Measurements from ENCODE around the gene KCNK3.

The KCNK3 gene

DNA sequence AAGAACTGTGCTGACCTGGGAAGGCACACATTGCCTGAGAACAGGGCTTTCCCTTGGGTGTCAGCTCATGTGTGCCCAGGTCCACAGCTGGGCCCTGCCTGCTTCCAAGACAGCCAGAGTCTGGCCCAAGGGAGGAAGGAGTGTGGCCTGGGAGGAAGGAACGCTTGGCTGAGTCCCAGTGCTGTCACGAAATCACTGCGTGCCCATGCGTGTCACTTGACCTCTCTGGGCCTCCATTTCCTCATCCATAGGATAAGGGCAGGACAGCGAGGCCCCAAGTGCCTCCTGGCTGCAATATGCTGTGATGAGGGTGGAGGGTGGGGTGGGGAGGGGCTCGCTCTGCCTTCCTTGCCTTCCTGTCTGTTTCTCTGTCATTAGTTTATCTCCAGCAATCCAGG, 642 bp upstream of the KCNK3 start:
- DNase-seq = peak in 1 of 2 experiments; percentile 26

- peak; percentile 29 to 35 for DNase-seq
Observed at GRCh38 chr2:26692897-26693849, 651 bp downstream of the KCNK3 start.

- DNase-seq = no peak
Observed at GRCh38 chr2:26694001-26694400, 1.5 kb downstream of the KCNK3 start.

DNA sequence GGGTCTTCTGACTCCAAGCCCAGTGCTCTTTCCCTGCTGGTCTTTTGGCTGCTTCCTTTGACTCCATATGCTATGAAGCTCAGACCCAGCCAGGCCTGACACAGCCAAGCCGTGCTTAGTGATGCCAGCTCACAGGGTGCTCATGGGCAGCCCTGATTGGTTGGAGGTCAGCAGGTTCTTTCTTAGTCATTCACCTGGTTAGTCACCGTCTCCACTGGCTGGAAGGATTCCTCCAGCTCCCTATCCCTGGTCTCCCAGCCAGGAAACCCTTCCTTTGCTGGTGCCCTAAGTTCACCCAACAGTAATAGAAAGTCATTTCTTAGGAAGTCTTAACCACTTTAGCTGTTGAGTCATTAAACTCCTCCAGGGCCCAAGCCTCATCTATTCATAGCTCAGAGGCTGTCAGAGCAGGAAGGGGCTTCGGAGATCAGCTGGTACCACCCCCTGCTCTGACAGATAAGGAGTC, 3.9 kb downstream of the KCNK3 start:
- no peak for DNase-seq

GRCh38 chr2:26697425-26697824, 4.9 kb downstream of the KCNK3 start:
- DNase-seq = no peak

DNA sequence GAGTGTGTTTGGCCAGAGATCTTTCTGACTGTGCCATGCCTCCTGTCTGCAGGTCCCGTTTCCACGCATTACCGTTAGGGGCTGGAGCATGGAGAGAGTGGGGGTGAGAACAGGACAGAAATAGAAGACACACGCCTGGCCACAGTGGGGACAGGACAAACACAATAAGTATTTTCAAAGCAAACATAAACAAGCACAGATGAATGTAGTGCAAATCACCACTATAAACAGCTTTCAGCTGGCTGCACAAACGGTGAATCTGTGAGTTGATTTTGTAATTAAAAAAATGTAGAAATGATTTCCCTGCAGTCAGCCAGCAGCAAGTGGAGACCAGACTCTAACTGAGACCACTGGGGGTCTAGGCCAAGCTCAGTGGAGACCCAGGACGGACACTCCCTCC, 6.8 kb downstream of the KCNK3 start:
- DNase-seq = no peak

DNA sequence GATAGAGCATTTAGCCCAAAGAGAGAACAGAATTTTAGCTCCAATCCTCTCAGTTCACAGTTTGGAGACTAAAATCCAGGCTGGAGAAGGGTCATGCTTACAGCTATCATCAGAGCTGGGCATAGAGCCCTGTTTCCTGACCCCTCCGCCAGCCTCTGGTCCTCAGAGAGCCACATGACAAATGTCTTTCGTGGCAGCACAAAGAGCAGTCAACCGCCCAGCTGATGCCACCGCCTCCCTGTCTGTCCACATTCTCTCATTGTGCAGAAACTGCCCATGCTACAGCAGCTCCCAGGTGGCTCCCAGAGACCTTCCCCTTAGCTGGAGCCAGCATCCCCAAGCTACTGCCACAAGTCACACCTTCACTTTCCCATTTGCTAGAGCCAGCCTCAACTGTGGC, 7.6 kb downstream of the KCNK3 start:
- DNase-seq = no peak

DNA sequence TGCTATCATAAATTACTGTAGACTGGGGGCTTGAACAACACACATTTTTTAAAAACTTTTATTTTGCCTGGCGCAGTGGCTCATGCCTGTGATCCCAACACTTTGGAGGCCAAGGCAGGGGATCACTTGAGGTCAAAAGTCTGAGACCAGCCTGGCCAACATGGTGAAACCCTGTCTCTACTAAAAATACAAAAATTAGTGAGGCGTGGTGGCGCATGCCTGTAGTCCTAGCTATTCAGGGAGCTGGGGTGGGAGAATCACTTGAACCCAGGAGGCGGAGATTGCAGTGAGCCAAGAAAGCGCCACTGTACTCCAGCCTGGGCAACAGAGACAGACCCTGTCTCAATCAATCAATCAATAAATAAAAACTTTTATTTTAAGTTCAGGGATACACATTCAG, 9.1 kb downstream of the KCNK3 start:
- no peak for DNase-seq

- no peak for DNase-seq
Observed at GRCh38 chr2:26702025-26702424, 9.5 kb downstream of the KCNK3 start.

- no peak for DNase-seq
Observed at GRCh38 chr2:26704441-26704977, 12.0 kb downstream of the KCNK3 start.

- no peak for DNase-seq
Observed at GRCh38 chr2:26705126-26705525, 12.6 kb downstream of the KCNK3 start.

GRCh38 chr2:26706093-26706492, 13.6 kb downstream of the KCNK3 start:
- DNase-seq = no peak

DNA sequence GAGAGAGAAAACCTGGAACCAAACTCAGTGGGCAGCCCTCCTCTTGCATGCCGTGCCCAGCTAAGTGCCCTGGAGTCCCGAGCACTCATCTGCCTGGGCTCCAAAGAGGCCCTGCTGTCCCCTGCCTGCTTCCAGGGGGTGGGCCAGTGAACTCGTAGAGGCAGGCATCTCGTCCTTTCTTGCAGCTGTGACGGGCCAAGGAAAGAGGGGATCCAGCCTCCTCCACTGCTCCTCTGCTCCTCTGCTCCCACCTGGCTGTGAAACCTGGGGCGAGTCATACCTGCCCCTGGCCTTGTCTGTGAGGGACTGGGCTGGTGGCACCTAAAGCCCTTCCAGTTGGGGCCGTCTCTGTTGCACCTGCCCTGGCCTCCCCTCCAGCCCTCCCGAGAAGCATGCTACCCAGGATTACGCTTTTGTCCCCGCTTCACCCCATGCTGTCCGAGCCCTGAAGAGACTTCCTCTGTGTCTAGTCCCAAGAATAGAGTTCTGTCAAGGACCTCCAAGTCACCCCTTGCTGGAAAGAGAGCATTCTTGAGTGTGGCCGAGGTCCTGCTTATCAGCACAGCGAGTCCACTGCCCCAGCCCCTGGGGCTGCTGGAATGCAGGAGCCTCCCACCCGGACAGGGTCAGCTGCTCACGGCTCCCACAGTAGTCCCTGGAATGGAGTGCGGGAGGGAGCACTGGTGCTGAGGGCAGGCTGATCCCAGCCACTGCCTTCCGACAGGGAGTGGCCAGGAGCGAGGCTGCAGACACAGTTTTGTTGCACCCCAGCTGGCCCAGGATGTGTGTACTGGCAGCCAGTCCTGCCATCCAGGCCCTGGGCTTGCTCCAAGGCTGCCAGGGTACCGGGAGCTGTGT, 14.3 kb downstream of the KCNK3 start:
- no peak for DNase-seq

DNA sequence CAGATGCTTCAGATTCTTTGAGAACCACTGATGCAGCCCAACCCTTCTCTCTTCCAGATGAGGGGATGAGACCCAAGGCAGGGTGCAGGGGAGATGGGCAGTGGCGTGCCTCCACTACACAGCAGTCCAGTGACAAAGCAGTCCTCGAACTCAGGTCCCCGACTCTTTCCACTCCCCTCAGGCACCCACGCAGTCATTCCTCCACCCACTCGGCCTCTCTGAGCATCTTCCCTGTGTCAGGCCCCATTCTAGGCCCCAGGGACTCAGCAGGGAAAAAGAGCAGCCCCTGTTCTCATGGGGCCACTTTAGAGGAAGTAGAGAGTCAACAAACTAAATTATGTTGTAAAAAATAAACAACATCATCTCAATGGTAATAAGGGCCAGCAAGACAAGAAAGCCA, 15.2 kb downstream of the KCNK3 start:
- DNase-seq = no peak

DNA sequence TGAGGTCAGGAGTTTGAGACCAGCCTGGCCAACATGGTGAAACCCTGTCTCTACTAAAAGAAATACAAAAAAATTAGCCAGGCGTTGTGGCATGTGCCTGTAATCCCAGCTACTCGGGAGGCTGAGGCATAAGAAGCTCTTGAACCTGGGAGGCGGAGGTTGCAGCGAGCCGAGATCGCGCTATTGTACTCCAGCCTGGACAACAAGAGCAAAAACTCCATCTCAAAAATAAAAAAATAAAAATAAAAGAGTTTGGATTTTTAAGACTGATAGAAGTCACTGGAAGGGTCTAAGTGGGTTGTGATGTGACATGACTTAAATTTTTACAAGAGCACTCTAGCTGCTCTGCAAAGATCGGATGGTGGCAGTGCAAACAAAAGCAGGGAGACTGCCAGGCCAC, 15.9 kb downstream of the KCNK3 start:
- no peak for DNase-seq

DNA sequence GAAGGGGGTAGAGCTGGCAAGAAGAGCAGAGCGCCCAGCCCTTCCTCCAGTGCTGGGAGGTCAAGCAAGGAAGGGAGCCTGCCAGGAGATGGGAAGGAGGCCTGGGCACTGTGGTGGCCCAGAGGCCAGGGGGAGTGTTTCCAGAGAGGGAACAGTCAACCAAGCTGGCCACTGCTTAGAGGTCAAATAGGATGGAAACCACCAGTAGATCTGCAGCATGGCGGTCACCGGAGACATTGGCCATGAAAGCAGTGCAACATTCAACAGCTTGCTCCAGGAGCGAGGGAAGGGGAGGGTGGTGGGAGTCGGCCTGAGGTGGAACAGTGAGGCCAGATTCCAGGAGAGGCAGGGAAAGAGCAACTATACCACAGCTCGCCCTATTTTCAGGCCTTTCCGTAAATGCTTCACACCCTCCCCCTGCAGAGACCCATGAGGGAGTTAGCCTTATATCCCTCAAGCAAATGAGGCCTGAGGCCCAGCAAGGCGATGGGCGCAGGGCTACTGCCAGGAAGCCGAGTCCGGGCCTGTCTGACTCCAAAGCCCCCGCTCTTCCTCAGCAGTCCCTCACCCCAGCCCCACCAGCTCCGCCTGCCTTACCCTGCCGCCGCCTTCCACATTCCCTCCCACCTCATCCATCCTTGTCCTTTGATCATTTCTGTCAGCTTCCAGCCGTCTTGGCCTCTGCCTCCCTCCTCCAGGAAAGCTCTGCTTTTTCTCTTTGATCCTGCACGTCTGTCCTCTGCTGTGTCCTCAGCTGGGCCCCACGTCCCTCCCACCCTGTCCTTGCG, 17.0 kb downstream of the KCNK3 start:
- DNase-seq = no peak

- no peak for DNase-seq
Observed at GRCh38 chr2:26710145-26710544, 17.6 kb downstream of the KCNK3 start.

DNA sequence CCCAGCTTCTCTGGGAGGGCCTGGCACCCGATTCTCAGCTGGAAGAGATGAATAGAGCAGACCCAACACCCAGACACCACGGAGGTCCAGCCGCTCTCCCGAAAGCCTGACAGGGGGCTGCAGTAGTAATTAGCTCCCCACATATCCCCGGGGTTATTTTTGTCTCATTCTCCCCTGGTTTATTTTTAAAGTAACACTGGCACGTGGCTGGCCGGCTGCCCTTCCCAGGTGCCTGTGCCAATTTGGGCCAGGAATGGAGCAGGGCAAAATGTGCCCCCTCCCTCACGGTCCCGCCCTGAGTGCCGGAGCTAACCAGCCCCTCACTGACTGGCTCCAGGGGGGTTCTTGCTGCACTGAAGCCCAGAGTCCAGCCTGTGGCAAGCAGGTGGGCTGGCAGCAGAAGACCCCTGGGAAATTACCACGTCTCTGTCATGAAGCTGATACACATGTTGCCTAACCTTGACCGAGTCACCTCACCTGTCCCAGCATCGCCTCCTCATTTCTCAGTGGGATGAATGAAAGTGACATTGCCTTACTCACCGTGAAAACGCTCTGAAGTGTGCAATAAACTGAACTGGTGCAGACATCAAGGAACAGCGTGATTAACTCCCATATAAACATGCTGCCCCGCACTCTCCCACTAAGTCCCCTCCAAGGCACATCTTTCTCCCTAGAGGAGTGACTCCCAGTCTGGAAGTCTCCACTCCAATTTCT, 18.4 kb downstream of the KCNK3 start:
- no peak for DNase-seq

GRCh38 chr2:26711457-26712161, 19.1 kb downstream of the KCNK3 start:
- DNase-seq = no peak

DNA sequence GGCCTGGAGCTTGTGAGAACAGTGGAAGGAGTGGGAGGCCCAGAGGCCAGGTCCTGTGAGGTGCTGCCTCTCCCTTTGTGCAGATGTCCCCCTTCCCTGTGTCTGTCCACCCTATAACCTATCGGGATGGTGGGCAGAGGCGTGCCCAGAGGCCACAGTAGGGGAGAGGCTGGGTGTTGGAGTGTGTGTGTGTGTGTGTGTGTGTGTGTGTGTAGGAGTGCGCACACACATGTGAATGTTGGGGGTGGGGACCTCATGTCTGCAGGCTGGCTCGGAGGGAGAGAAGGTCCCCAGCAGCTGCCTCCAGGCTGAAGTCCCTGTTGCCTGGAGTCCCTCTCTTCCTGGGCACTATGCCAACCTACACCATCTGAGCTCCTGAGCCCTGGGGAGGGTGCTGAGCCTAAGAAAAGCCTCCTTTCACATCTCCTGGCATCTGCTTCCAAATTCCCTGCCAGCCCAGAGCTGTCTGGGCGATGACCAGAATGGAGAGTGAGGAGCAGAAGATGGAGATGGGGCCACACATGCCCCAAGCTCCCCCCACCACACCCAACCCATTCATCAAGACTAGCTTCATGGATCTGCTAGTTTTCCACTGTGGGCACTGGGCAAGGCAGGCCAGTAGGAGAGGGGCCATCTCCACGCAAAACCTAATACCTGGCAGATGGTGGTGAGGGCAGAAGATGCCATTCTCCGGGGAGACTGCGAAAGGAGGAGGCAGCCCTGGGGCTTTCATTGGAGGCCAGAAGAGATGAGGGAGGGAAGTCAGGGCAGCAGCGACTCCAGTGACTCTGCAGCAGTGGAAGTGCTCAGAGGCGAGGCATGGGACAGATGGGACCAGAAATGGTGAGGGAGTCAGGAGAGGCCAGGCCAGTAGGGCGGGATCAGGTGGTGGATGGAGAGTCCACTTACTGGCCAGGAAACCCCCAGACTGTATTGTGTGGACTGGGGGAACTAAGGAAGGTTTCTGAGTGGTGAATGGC, 20.3 kb downstream of the KCNK3 start:
- peak; percentile 91 to 94 for DNase-seq

All from SHP77 (cell line).